GM12878 (cell line): ENCODE data around the gene MILR1. TPM values are rescaled to one million over a fixed set of nuclear protein-coding genes. Genes with fewer than 3 reads are reported as not detected.

Experiments used
- BHLHE40 ChIP-seq, 2 experiments: fragments of 450-650 bp in 1 of 2; IDR thresholded peaks; 2 replicates each; pipeline ENCODE4 v1.6.1; 2011 to 2017; ENCODE audit warnings: low read depth in 2 of 2, borderline replicate concordance in 1 of 2, improper control_type of control experiment in 1 of 2, low read length in 1 of 2, mild to moderate bottlenecking in 1 of 2
- BRCA1 ChIP-seq: IDR thresholded peaks from 2 replicates; pipeline ENCODE4 v1.6.1; 2011; ENCODE audit warnings: low read depth, low read length, improper control_type of control experiment
- CBX3 ChIP-seq: fragments of 200-600 bp; sonication (generic); IDR thresholded peaks from 2 replicates; pipeline ENCODE4 v1.6.1; 2016; ENCODE audit warnings: low read depth, borderline replicate concordance
- HDAC2 ChIP-seq: fragments of 200-600 bp; sonication (generic); IDR thresholded peaks from 2 replicates; pipeline ENCODE4 v1.6.1; 2017
- HDGF ChIP-seq: fragments of 450-650 bp; IDR thresholded peaks from 2 replicates; pipeline ENCODE4 v1.6.1; 2016; ENCODE audit warnings: antibody characterized with exemption
- KDM1A ChIP-seq: fragments of 200-600 bp; sonication (generic); IDR thresholded peaks from 2 replicates; pipeline ENCODE4 v1.6.1; 2016; ENCODE audit warnings: borderline replicate concordance
- NR2C1 ChIP-seq: fragments of 450-650 bp; IDR thresholded peaks from 2 replicates; pipeline ENCODE4 v1.6.1; 2017; ENCODE audit warnings: antibody characterized with exemption, mild to moderate bottlenecking, moderate library complexity
- NR2C2 ChIP-seq: IDR thresholded peaks from 2 replicates; pipeline ENCODE4 v1.6.1; 2011; ENCODE audit warnings: borderline replicate concordance, low read depth; ENCODE audit not compliant: control insufficient read depth, insufficient read length
- PML ChIP-seq: IDR thresholded peaks from 2 replicates; pipeline ENCODE4 v1.6.1; 2012; ENCODE audit warnings: low read length, inconsistent platforms
- RAD21 ChIP-seq: IDR thresholded peaks from 2 replicates; pipeline ENCODE4 v1.6.1; 2011; ENCODE audit warnings: mild to moderate bottlenecking, low read depth, low read length, moderate library complexity; ENCODE audit not compliant: insufficient read depth
- SPI1 ChIP-seq: IDR thresholded peaks from 2 replicates; pipeline ENCODE4 v1.6.1; 2011; ENCODE audit warnings: low read depth, mild to moderate bottlenecking, low read length, moderate library complexity, borderline replicate concordance; ENCODE audit not compliant: insufficient read depth
- SREBF2 ChIP-seq: IDR thresholded peaks from 2 replicates; pipeline ENCODE4 v1.6.1; 2012; ENCODE audit warnings: mild to moderate bottlenecking, low read length
- TCF3 ChIP-seq: IDR thresholded peaks from 2 replicates; pipeline ENCODE4 v1.6.1; 2012; ENCODE audit warnings: low read depth, mild to moderate bottlenecking, low read length, borderline replicate concordance; ENCODE audit not compliant: insufficient read depth
- ZNF274 ChIP-seq: IDR thresholded peaks from one replicate; pipeline ENCODE4 v1.8.0; 2011; ENCODE audit not compliant: insufficient read length, insufficient read depth
- polyA plus RNA-seq, 11 experiments: library from polyadenylated mRNA; depleted of rRNA in 4 of 11; unstranded in 6 of 11; stranded (reverse) in 5 of 11; fragments of >200 nt; fragmentation: Nextera tagmentation in 4 of 11; fragmentation: Illumina TruSeq in 1 of 11; extraction: Ambion mirVana in 4 of 11; extraction: Trizol in 1 of 11; gene quantifications; 1 replicate in 1 of 11; 2 replicates in 10 of 11; pipeline versions ENCODE4 v1.2.1 to v1.2.3, GENCODE V29; 2011 to 2016; ENCODE audit warnings: inconsistent platforms in 2 of 11, missing spikeins in 2 of 11, low read depth in 1 of 11
- total RNA-seq, 4 experiments: library from RNA; depleted of rRNA in 3 of 4; stranded (reverse); fragments of >200 nt in 3 of 4; fragmentation: Illumina TruSeq in 1 of 4; extraction: Trizol in 1 of 4; gene quantifications; 2 replicates each; pipeline versions ENCODE4 v1.2.1 to v1.2.3, GENCODE V29; 2013 to 2021
- TF ChIP-seq, protein P1 (sequence below): IDR thresholded peaks from 2 replicates; pipeline ENCODE4 v1.6.1; 2012; ENCODE audit warnings: mild to moderate bottlenecking, low read depth, low read length
- TF ChIP-seq, protein P2 (sequence below): fragments of 450-650 bp; IDR thresholded peaks from 2 replicates; pipeline ENCODE4 v1.6.1; 2016; ENCODE audit warnings: mild to moderate bottlenecking, moderate library complexity, borderline replicate concordance
- TF ChIP-seq, protein P3 (sequence below): fragments of 450-650 bp; IDR thresholded peaks from 2 replicates; pipeline ENCODE4 v1.6.1; 2018; ENCODE audit warnings: borderline replicate concordance, mild to moderate bottlenecking; ENCODE audit not compliant: partially characterized antibody
- TF ChIP-seq, protein P4 (sequence below): fragments of 450-650 bp; formaldehyde crosslinking; IDR thresholded peaks from 2 replicates; pipeline ENCODE4 v1.4.0; 2022; ENCODE audit warnings: mild to moderate bottlenecking, moderate library complexity

Gene MILR1
- total and polyA plus RNA-seq, 10 of the 15 experiments (the other 5 are each of a cell fraction or from before 2014, with no cell fraction given) = 2.0 to 47.2 (median 17.2) TPM

DNA sequence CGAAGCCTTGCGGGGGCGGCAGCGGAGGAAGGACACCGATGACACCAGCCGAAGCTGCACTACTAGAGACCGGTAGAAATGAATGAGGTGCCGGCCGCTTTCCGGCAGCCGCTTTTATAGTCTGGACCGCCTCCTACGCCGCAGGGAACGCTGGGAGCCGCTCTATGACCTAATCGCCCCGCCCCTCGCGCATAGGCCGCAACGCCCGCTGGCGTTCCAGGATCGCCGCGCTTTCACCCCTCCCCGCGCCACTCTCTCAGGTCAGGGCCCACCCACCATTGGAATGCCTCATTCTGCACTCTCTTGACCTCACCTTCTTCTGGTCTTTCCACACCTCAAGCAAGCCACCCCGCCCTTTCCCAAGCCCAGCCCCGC is 57.3 kb downstream of the MILR1 start, which contains the start of gene DDX5 (continued):
- TF ChIP-seq NR2C2 (no peak), ZNF274 (no peak), PML (peak; percentile 99), RAD21 (no peak), HDGF (peak; percentile 97), KDM1A (no peak), SREBF2 (no peak), TCF3 (peak; percentile 90; the same call in 1 of the 2 replicates), CBX3 (no peak), NR2C1 (peak; percentile 83), BRCA1 (no peak), BHLHE40 (IDR thresholded peaks at IDR 0.05; ENCODE audit: borderline replicate concordance in 1 of 2, low read depth in 2 of 2, low read length in 1 of 2) (no peak), HDAC2 (no peak), SPI1 (no peak)
- TF ChIP-seq, protein P1, sequence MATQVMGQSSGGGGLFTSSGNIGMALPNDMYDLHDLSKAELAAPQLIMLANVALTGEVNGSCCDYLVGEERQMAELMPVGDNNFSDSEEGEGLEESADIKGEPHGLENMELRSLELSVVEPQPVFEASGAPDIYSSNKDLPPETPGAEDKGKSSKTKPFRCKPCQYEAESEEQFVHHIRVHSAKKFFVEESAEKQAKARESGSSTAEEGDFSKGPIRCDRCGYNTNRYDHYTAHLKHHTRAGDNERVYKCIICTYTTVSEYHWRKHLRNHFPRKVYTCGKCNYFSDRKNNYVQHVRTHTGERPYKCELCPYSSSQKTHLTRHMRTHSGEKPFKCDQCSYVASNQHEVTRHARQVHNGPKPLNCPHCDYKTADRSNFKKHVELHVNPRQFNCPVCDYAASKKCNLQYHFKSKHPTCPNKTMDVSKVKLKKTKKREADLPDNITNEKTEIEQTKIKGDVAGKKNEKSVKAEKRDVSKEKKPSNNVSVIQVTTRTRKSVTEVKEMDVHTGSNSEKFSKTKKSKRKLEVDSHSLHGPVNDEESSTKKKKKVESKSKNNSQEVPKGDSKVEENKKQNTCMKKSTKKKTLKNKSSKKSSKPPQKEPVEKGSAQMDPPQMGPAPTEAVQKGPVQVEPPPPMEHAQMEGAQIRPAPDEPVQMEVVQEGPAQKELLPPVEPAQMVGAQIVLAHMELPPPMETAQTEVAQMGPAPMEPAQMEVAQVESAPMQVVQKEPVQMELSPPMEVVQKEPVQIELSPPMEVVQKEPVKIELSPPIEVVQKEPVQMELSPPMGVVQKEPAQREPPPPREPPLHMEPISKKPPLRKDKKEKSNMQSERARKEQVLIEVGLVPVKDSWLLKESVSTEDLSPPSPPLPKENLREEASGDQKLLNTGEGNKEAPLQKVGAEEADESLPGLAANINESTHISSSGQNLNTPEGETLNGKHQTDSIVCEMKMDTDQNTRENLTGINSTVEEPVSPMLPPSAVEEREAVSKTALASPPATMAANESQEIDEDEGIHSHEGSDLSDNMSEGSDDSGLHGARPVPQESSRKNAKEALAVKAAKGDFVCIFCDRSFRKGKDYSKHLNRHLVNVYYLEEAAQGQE = peak; percentile 56
- TF ChIP-seq, protein P2, sequence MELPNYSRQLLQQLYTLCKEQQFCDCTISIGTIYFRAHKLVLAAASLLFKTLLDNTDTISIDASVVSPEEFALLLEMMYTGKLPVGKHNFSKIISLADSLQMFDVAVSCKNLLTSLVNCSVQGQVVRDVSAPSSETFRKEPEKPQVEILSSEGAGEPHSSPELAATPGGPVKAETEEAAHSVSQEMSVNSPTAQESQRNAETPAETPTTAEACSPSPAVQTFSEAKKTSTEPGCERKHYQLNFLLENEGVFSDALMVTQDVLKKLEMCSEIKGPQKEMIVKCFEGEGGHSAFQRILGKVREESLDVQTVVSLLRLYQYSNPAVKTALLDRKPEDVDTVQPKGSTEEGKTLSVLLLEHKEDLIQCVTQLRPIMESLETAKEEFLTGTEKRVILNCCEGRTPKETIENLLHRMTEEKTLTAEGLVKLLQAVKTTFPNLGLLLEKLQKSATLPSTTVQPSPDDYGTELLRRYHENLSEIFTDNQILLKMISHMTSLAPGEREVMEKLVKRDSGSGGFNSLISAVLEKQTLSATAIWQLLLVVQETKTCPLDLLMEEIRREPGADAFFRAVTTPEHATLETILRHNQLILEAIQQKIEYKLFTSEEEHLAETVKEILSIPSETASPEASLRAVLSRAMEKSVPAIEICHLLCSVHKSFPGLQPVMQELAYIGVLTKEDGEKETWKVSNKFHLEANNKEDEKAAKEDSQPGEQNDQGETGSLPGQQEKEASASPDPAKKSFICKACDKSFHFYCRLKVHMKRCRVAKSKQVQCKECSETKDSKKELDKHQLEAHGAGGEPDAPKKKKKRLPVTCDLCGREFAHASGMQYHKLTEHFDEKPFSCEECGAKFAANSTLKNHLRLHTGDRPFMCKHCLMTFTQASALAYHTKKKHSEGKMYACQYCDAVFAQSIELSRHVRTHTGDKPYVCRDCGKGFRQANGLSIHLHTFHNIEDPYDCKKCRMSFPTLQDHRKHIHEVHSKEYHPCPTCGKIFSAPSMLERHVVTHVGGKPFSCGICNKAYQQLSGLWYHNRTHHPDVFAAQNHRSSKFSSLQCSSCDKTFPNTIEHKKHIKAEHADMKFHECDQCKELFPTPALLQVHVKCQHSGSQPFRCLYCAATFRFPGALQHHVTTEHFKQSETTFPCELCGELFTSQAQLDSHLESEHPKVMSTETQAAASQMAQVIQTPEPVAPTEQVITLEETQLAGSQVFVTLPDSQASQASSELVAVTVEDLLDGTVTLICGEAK = no peak
- TF ChIP-seq, protein P3, sequence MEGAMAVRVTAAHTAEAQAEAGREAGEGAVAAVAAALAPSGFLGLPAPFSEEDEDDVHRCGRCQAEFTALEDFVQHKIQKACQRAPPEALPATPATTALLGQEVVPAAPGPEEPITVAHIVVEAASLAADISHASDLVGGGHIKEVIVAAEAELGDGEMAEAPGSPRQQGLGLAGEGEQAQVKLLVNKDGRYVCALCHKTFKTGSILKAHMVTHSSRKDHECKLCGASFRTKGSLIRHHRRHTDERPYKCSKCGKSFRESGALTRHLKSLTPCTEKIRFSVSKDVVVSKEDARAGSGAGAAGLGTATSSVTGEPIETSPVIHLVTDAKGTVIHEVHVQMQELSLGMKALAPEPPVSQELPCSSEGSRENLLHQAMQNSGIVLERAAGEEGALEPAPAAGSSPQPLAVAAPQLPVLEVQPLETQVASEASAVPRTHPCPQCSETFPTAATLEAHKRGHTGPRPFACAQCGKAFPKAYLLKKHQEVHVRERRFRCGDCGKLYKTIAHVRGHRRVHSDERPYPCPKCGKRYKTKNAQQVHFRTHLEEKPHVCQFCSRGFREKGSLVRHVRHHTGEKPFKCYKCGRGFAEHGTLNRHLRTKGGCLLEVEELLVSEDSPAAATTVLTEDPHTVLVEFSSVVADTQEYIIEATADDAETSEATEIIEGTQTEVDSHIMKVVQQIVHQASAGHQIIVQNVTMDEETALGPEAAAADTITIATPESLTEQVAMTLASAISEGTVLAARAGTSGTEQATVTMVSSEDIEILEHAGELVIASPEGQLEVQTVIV = no peak
- TF ChIP-seq, protein P4, sequence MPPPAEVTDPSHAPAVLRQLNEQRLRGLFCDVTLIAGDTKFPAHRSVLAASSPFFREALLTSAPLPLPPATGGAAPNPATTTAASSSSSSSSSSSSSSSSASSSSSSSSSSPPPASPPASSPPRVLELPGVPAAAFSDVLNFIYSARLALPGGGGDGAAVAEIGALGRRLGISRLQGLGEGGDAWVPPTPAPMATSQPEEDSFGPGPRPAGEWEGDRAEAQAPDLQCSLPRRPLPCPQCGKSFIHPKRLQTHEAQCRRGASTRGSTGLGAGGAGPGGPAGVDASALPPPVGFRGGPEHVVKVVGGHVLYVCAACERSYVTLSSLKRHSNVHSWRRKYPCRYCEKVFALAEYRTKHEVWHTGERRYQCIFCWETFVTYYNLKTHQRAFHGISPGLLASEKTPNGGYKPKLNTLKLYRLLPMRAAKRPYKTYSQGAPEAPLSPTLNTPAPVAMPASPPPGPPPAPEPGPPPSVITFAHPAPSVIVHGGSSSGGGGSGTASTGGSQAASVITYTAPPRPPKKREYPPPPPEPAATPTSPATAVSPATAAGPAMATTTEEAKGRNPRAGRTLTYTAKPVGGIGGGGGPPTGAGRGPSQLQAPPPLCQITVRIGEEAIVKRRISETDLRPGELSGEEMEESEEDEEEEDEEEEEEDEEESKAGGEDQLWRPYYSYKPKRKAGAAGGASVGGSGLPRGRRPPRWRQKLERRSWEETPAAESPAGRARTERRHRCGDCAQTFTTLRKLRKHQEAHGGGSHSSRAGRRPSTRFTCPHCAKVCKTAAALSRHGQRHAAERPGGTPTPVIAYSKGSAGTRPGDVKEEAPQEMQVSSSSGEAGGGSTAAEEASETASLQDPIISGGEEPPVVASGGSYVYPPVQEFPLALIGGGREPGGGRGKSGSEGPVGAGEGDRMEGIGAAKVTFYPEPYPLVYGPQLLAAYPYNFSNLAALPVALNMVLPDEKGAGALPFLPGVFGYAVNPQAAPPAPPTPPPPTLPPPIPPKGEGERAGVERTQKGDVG (CRISPR knock-in tag) = no peak
